ENCODE results near the gene EAF1.
"Not testable (repeated sequence)": the region's sequence is repeated elsewhere in the genome, so short reads cannot be mapped to it uniquely, and the experiment has no call there.

EAF1 gene

DNA sequence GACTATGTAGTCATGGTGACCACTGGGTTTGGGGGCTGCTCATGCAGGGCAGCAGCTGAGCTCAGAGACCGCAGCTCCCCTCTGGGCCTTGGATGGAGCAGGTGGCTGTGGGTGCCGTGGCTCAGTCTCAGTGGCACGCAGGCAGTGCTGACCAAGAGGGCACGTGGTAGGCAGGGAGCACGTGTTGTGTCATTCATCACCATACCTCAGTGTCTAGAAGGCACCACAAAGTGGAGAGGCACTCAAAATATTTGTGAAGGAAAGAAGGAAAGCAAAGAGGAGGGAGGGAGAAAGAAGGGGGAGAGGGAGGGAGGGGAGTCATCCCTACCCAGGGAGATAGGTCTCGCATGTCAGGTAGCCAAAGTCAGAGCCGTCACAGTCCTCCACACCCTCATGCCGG, 26.1 kb downstream of the EAF1 start:
- DNase-seq: no peak

DNA sequence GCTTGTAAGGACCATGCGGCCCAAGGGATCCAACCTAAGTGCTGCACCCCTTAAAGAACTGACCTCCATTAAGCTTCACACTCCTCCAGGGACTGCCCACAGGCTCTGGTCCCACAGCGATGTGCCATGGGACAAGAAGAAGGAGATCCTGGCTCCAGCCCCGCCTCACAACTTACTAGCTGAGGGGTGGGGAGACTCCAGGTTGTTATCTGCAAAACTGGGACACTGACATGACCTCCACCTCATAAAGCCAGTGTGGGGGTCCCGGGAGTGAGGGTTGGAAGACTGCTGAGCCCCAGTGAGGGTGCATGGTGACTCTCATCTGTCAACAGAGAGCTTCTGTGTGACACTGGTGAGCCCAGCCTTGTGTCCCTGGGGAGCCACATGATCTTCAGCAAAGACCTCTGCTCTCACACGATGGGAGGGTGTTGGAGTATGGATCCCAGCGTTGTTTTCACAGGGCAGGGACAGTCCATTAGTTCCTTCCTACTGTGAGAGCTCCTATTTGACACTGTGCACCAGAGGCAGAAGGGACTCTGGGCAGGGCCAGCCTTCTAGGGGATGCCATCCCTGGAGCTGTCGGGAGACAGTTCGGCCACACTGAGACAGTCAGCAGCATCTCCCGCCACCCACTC, 26.7 kb downstream of the EAF1 start:
- no peak for DNase-seq

DNA sequence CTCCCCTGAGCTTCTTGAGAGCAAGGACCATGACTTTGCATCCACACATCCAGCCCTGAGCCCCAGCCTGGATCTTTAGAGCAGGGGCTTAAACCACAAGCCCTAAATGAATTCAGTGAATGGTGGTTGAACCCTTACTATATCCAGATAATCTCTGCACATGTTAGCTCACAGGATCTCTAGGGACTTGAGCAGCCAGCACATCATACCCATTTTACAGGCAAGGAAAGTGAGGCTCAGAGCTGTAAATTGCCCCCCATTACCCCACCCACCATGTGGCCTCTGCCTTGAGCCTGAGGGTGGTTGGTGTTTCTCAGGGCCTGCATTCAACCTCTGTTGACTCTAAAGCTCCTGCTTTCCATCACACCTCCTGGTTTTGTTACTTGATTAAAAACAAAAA, 27.6 kb downstream of the EAF1 start:
- no peak for DNase-seq

DNA sequence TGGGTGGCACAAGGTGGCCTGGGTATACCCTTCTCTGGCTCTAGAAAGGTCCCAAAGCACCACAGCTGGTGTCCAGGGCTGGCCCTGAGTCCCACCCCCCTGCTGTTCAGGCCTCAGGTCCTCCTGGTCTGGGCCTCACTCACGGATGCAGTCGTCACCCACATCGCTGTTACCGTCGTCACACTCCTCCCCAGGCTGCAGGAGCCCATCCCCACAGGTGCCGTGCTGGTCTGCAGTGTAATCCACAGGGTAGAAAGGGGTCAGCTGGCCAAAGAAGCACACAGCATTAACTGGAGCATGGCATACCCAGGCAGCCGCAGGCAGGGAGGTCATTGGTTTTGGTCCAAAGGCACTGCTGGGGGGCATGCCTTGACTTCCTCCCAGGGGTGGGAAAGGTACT, 28.4 kb downstream of the EAF1 start:
- no peak for DNase-seq

DNA sequence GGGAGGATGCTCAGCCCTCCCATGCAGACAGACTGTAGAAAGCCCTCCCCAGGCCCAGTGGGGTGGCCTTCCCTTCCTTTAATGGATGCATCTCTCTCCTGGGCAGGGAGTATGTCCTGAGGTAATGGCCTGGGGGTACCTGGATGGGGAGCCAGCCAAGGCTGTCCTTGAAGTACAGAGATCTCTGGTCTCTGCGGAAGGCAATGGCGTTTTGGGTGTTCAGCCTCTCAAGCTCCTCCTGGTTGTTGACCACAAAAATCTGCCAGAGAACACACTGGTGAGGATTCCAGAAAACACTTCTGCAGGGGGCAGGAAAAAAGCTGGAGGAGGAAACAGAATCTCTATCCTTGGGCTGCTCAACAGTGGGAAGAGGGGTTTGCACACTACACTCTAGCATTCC, 28.9 kb downstream of the EAF1 start:
- DNase-seq: no peak

DNA sequence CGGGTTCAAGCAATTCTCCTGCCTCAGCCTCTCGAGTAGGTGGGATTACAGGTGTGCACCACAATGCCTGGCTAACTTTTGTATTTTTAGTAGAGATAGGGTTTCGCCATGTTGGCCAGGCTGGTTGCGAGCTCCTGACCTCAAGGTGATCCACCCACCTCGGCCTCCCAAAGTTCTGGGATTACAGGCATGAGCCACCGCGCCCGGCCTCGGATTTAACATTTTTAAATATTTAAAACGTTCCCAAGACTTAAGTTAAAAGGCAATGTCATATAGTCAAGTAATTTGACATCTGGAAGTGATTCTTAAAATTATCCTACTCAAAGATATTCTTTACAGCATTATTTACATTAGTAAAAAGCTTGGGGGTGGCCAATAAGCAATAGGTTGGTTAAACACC, 29.5 kb downstream of the EAF1 start:
- not testable (repeated sequence) for DNase-seq

DNA sequence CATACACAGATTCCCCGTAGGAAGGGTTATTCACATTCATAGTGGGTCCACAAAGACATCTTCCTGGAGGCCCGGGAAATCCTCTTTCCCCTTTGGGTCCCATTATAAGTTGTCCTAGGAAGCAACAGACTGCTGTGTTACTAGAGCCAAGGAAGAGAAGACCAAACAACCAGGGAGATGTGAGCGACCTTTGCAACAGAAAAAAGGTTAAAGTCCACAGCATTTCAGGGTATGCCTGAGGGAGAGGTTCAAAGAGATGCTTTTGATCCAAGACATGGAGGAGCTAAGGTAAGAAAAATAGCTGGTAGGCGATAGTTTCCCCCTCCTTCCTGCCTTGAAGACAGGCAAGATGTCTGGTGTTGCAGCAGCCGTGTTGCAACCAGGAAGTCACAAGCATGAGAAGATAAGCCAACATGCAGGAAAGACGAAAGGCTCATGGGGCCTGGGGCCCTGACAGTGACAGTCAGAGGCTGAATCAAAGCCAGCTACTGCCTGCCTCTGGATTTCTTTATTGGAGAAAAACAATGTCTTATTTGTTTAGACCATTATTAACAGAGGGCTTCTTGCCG, 30.9 kb downstream of the EAF1 start:
- DNase-seq: no peak

DNA sequence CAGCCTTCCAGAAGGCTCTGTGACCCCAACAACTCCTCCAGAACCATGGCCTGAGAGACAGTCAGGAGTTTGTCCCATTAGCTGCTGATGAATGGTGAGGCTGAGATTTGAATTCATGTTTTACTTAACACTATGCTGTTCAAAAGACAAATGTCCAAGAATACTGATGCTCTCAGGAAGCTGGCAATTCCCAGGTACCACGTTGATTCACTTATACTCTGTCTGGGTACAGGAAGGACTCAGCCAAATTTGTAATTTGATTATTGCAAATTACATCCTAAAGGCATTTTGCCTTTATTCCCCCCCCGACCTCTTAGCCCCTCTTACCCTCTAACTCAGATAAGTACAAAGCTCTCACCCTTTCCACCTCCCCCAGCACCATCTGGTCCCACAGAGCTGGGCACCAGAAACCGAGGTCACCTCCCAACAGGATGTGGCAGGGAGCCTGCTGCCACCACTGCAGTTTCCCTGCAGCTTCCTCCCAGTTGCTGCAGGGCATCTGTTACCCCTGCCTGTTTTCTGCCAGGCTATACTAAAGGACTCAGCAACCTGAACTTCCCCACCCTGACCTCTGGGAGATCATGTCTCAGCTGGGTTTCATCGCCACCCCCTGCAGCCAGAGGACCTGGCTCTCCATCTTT, 33.6 kb downstream of the EAF1 start:
- no peak for DNase-seq

DNA sequence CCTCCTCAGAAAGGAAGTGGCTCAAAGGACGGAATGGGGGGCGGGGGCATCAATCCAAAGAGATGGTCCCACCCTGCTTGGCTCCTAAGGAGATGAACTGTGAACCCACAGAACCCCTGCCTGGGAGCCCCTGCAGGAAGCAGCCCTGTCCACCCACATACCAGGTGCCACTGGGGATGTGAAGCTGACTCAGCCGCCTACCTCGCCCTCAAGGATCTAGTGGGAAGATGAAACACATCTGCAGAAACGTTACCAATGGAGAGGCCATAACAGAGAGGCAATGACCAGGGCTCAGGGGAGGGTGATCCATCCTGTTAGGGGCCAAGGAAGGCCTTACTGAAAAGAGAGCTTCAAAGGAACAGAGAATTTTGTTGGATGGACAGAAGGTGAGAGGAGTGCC, 35.1 kb downstream of the EAF1 start:
- DNase-seq: peak; percentile 13

DNA sequence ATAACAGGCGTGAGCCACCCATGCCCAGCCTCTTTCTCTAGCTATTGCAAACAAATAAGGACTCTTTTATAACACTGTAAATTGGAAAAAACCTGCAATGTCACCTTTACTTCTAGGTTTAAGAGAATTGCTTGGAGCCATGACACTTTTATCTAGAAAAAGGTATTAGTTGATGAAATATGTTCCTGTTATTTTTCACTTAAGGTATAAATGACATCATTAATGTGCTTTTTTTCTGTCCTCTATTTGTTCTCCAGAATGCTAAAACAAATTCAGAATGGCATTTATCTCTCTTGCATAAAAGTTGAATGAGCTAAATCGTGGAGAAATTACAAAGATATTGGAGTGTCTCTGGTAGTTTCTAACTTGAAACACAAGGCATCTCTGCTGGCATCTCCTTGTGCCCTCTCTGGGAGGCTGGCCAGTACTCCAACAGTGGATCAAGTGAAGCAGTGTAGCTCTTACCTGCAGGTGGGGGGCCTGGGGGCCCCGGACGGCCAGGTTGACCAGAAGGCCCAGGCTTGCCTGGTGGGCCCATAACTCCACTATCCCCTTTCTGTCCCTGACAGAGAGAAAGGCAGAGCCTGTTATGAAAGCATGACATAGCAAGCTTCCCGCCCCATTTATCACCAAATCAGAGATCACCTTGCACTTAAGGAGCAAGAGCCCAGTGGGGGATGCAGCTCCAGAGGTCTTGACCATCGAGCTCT, 38.6 kb downstream of the EAF1 start:
- DNase-seq: no peak

DNA sequence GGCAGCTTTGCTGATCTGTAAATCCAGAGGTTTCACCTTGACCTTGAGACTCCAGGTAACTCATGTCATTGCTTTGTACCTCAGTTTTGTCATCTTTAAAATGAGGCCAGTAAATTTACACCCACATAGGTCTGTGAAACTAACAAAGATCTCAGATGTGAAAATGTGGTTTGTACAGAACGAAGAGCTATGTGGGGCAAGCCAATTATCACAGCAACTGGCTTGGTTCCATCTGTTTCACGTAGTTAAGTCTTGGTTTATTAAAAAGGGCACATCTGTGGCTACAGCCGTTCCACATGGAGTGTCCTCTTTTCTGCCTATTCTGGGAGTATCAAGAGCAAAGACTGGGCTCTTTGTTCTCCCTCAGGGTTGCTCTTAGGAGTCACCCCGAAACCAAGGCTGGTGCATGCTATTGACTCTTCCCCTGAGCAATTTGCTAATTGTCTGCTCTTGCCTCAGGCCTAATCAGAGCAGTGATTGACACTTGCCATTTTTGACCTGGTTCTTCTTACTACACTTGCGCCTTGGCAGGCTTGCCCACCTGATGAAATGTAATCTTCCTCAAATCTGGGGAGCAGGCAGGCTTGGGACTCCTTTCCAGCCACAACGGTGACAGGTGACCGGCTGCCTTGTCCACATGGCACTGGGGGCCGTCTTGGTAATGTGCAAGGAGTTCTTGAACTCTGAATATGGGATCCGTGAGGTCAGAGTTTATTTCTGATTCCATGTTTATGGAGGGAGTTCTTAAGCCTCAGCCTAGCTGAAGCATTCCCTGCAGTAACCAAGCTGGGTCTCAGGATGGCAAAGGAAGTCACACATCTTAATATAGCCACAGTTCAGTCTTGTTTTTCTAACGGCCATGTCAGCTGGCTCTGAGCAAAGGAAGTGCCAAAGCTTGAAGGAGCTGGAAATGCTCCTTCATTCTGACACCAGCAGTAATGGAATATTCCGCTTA, 40.1 kb downstream of the EAF1 start:
- no peak for DNase-seq

DNA sequence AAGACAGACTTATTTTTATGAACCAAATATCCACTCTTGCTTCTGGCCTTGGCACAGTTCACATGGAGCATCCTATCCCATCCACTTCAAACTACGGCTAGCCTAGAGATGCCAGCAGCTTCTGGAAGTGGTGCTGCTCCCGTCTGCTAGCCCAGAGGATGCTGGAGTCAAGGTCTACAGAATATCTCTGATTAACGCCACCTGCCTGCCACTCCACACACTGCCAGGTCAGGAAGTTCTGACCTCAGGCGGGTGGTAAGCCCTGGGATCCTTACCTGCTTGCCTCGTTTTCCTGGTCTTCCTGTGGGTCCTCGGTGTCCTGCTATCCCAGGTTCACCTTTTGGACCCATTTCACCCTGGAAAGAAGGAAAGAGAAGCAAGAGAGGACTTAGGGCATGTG, 42.9 kb downstream of the EAF1 start:
- no peak for DNase-seq

DNA sequence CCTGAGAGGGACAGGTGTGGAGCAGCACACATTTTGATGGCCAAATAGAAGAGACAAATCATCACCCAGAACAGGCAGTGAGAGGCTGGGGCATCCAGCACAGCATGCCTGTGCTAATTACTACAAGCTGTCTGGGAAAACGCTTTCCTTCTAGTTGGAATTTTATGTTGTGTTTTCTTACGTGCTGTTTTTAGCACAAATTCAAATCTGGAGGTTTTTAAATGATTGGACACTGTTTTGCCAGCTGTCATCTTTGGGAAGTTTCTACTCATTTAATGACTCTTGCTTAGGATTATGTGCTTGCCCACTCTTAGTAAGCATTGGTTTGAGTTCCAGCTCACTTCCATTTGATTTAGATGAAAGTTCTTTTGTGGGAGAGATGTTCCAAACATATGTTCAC, 43.5 kb downstream of the EAF1 start:
- DNase-seq: no peak

DNA sequence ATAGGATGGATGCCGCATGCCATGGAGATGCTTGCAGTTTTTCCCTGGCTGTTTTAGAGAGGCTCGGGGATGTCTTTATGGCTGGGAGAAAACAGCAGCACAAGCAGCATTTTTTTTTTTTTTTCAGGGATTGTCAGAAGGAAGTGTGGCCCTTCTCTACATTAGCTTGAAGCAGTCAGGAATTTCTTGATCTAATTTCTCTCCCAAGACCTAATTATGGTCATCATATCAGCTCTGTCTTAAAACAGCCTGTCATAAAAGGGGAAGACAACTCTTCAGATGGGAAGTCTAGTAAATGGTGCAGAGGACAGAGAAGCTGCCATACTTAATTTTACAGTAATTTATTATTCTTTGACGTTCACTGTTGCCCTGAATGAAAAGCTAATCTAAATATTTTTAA, 44.5 kb downstream of the EAF1 start:
- no peak for DNase-seq

DNA sequence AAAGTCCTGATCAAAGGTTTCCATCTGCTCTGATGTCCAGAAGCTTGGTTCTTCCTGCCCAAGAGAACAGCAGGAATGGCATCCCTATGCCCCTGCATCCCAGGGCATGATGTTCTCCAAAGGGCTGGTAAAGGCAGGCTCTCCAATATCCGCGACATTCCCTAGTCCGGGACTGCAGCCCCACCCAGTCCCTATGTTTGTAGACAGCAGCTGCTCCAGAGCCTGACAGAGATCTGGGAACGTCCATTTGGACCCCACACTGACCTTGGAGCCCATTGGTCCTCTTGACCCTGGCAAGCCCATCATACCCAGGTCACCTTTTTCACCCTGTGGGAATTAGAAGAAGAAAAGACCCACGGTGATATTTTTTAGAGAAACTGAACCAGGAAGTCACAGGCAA, 47.8 kb downstream of the EAF1 start:
- DNase-seq: no peak

DNA sequence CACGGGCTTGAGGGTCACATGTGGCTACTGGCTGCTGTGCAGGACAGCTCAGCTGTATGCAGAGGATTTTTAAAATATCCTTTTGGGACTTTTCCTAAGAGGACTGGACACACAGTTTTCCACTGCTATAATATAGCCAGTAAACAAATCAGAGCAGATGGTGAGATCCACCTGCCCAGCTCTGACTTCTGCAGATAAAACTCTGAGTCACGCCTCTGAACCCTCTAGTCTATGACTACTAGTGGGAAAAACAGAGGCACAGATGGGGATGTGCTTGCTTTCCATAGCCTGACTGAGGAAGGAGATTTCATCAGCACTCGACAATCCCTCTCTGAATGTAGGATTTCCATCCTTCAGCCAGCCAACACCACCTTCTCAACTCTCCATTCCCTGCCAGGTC, 49.0 kb downstream of the EAF1 start:
- DNase-seq: no peak

DNA sequence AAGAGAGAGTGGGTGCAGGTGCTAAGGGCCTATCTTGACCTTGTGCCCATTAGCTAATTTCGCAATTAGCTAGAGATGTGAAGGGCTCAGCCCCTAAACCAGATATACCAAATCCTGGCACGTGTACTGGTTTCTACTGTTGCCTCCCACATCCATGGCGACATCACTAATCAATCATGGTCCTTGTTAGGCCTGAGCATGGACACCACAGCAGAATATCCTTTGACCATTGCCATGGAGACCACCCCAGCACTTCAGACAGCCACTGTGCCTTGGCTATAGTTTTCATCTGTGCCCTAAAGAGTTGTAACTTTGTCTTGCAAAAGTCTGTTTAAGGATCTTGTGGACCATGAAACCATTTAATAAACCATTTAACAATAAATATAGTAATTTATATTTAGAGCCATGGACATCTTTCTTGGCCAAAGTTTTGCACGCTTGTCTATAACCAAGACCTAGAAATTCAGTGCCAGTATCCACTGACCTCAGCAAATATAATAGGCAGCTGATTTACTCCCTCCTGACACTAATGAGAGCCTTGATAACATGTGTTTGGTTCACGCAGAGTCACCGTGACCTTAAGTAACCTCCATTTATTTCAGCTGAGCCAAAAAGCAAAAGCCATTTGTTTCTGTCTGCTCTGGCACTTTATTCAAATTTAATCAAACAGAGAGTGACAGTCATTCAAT, 50.7 kb downstream of the EAF1 start:
- no peak for DNase-seq

DNA sequence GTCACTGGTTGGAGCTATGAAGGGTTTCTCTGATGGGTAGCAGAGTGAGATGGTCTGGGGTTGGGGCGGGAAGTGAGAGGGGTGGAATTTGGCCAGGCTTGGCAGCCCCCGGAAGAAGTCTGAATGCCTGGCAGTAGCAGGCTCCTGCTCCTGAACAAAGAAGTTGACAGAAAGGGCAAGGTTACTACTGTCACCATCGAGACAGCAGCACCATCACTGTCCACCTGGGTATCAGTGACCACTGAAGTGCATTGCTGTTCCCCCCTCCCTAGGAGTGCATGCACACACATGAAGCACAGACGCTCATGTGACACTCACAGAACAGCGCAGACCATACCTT, 51.2 kb downstream of the EAF1 start:
- no peak for DNase-seq

DNA sequence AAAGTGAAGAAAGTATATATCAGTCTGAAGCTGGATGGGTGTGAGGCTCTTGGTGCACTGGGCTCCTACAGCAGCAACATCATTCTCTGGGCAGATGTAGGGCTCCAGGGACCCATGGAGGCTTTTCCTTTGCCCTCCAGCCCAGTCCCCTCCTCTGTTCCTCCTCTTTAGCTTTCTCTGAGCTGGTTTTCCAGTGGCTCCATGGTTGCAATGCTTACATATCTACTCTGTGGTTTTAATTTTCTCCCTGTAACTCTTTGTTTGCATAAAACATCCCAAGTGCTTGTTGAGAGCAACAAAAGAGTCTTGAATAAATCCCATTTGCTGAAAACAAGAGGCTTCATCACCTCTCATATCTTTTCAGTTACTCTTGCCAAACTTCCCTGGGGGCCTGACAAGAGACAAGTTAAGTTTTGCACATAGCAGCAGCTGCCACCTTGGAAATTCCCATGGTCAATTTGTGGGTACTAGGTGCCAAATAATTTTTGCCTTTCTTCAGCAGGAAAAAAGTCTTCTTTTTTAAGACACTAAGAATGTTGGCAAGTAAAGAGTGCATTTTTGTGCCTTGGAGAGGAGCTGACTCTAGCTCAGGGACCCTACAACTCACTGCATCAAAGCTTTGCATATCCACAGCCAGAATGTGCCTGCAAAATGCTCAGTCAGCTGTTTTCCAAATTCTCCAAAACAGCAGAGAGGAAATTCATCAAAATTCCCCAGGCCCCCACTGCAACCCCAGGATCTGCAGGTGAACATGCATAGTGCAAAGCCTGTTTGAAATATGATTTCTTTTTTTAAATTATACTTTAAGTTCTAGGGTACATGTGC, 52.2 kb downstream of the EAF1 start:
- no peak for DNase-seq

DNA sequence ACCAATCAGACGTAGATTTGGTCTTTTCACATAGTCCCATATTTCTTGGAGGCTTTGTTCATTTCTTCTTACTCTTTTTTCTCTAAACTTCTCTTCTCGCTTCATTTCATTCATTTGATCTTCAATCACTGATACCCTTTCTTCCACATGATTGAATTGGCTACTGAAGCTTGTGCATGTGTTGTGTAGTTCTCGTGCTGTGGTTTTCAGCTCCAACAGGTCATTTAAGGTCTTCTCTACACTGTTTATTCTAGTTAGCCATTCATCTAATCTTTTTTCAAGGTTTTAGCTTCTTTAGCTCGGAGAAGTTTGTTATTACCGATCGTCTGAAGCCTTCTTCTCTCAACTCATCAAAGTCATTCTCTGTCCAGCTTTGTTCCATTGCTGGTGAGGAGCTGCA, 57.2 kb downstream of the EAF1 start:
- DNase-seq: not testable (repeated sequence)

DNA sequence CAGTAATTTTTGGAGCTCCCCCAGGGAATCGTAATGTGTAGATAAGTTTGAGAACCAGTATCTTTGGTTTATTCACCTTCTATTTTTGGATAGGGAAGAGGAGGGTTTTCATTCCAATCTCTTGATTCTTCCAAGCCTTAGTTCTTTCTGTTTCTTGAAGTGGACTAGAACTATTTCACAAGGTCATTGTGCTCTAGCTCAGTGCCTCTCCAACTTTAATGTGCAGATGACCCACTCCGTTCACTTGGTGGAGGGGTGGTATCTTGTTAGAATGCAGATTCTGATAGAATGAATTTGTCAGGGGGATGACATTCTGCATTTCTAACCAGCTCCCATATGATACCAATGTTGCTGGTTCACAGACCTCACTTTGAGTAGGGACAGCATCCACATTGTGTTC, 58.6 kb downstream of the EAF1 start:
- no peak for DNase-seq

DNA sequence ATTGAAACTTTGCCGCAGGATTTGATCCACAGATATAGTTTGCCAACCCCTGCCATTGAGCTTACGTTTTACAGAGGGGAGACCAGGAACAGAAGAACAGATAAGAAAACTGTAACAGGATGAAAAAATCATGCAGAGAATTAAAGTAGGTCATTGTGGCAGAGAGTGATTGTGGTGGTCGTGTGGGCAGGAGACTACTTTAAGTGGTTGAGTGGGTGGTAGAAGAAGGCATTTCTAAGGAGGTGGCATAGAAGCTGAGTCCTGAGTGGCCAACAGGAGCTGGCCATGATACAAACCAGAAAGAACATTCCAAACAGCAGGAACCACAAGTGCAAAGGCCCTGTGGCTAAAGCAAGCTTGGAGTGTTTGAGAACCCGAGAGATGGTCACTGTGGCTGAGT, 59.6 kb downstream of the EAF1 start:
- no peak for DNase-seq

Measured in stimulated activated CD4-positive, alpha-beta T cell treated with anti-CD3 and anti-CD28 coated beads, Interleukin-1b, Interleukin-23, amount 100 ng/mL, for 48 hours (primary cell).